NT2/D1 (cell line): ENCODE measurements around the gene TAOK1.

Experiments
- DNase-seq: peaks from one replicate; pipeline ENCODE4 v3.0.0-alpha.2; 2011; ENCODE audit warnings: low read depth, low spot score
- H3K27me3 ChIP-seq: 2 replicates; pipeline ENCODE4 v1.6.0; 2011; ENCODE audit warnings: mild to moderate bottlenecking; ENCODE audit not compliant: insufficient read length, insufficient read depth
- H3K36me3 ChIP-seq: 2 replicates; pipeline ENCODE4 v1.6.1; 2011; ENCODE audit warnings: mild to moderate bottlenecking, low read length, mixed read lengths; ENCODE audit not compliant: insufficient read depth, insufficient read length
- H3K4me1 ChIP-seq: 2 replicates; pipeline ENCODE4 v1.5.1; 2011; ENCODE audit not compliant: insufficient read depth, insufficient read length
- H3K4me3 ChIP-seq: 2 replicates; pipeline ENCODE4 v1.5.1; 2011; ENCODE audit warnings: low read depth; ENCODE audit not compliant: insufficient read length
- H3K9ac ChIP-seq: 2 replicates; pipeline ENCODE4 v1.6.0; 2011; ENCODE audit warnings: low read depth; ENCODE audit not compliant: insufficient read length
- H3K9me3 ChIP-seq: 2 replicates; pipeline ENCODE4 v1.5.1; 2011; ENCODE audit warnings: mild to moderate bottlenecking, low read length; ENCODE audit not compliant: insufficient read depth
- SUZ12 ChIP-seq: IDR thresholded peaks from 2 replicates; pipeline ENCODE4 v1.6.1; 2011; ENCODE audit not compliant: insufficient read length, insufficient read depth; ENCODE audit errors: extremely low read depth
- YY1 ChIP-seq: IDR thresholded peaks from 2 replicates; pipeline ENCODE4 v1.6.1; 2011; ENCODE audit not compliant: insufficient read length, insufficient read depth
- ZNF274 ChIP-seq: IDR thresholded peaks from 2 replicates; pipeline ENCODE4 v1.6.1; 2011; ENCODE audit warnings: mild to moderate bottlenecking, low read depth, low read length

TAOK1 gene

DNA sequence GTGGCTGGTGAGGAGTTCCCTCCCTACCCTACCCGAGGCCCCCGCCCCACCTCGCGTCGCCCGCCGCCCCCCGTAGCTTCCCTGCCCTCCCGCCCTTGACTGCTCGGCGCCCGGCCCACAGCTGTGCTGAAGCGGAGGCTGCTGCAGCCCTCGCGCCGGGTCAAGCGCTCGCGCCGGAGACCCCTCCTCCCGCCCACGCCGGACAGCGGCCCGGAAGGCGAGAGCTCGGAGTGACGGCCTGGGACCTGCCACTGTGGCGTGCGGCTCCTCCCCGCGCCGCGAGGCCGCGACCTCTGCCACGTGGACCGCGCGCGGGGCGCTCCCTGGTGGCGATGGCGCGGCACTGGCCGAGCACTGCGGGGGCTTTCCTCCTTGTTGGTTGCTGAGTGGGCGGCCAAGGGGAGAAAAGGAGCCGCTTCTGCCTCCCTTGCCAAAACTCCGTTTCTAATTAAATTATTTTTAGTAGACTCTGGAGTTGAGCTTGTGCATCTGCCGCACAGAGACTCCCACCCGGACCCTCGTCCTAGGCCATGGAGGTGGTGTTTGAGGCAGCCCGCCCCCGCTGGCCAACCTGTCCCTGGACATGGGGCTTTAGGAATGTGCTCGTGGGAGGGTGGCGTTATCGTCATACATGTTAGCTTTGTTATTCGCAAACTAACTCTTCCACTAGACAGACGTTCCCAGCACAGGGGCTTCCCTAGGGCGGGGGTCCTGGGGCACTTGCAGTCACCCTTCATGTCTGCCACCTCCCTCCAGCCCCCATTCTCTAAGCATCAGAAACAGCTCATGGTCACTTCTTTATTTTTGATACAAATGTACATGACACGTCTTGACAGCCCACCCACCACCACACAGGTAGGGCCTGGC lies 182.8 kb downstream of the TAOK1 start:
- Histone ChIP-seq H3K9me3 (no peaks in the 10 kb centered on the region), H3K9ac (no peak overlapping the region), H3K4me1 (peaks cover 2% of the 10 kb centered on the region), H3K4me3 (no peak overlapping the region), H3K36me3 (peaks cover 58% of the 10 kb centered on the region), H3K27me3 (no peaks in the 10 kb centered on the region)
- TF ChIP-seq SUZ12: no peak
- no peak for TF ChIP-seq YY1
- no peak for TF ChIP-seq ZNF274
- no peak for DNase-seq

DNA sequence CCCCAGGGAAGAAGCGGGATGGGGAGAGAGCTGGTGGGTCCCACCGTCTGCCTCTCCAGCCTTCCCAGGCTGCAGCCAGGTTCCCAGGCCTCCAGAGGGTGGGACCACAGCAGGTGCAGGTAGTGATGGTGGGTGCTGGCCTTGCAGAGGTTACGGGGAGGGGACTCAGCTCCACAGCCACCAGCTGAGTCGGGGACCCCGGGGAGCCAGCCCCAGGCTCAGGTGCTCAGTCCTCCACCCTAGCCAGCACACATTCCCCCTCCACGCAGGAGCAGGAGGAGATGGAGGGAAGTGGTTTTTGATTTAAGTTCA lies 183.4 kb downstream of the TAOK1 start:
- H3K27me3 ChIP-seq: no peaks in the 10 kb centered on the region
- peaks cover 4% of the 10 kb centered on the region for H3K4me1 ChIP-seq
- no peak for DNase-seq
- peaks cover 64% of the 10 kb centered on the region for H3K36me3 ChIP-seq
- H3K9ac ChIP-seq: no peak overlapping the region
- TF ChIP-seq SUZ12 (no peak), ZNF274 (no peak), YY1 (no peak)
- H3K9me3 ChIP-seq: no peaks in the 10 kb centered on the region
- H3K4me3 ChIP-seq: no peak overlapping the region

DNA sequence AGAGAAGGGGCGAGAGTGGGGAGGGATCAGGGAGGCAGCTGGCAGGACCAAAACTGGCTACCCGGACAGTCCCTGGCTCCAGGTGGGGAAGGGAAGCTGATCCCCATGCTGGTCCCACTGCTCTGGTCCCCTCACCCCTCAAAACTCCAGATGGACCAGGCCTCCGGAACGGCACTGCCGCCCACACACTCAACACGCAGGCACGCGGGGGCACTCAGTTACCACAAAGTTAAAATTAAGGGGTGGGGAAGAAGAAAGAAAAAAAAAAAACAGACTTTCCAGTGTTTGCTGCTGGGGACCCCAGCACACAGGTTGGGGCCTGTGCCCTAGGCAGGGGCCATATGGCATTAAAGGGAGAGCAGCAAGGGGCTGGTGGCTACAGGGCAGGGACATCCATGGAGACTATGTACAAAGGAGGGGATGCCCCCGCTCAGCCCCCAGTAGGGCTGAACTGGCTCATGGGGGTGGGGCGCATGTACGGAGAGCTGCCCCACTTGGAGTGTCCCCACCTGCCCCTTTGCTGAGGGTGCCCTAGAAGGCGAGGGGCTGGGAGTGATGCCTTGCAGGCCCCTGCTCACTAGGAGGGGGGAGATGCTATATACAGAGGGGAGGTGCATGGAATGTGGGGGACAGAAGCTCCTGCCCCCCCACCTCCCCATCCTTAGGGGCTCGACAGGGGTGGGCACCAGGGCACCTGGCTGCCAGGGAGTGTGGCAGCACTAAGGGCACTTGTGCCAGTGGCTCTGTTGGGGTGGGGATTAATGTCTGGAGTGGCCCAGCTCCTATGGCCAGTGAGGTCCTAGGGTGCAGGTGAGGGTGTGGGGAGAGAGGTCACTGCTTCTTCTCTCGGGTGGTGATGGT lies 183.9 kb downstream of the TAOK1 start:
- DNase-seq: no peak
- Histone ChIP-seq H3K4me1 (peaks cover 4% of the 10 kb centered on the region), H3K9me3 (no peaks in the 10 kb centered on the region), H3K36me3 (peaks cover 70% of the 10 kb centered on the region), H3K4me3 (no peak overlapping the region), H3K9ac (no peak overlapping the region), H3K27me3 (no peaks in the 10 kb centered on the region)
- TF ChIP-seq YY1 (no peak), SUZ12 (no peak), ZNF274 (no peak)

DNA sequence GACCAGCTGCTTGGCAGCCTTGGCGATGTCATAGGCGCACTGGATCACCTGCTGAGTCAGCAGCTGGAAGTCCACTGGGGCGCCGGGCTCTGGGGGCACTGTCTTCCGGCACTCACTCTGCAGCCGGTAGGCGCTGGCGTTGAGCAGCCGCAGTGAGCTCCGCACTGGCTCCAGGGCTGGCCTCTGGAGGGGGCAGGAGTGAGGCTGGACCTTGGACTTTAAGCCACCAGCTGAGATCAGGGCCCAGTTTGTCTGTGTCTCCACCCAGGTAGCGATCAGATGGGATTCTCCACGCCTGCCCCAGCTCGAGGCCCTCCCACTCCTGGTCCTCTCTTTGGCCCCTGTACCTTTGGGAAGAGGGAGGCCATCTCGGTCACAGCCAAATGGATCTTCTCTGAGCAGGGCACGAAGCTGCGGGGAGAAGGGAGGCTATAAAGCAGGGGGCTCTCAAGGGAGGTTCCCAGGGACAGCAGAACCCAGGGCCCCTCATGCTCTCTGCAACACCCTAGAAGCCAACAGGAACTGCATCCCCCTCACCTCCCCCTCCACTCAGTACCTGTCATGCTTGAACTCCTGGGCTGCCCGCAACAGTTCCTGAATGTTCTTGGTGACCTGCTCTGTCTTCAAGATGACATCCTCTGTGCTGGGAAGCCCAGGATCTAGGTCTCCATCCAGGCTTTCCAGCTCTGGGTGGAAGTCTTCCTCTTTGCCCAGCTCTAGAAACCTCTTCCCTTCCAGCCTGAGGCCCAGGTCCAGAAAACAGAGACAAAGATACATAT lies 184.8 kb downstream of the TAOK1 start:
- DNase-seq: no peak
- peaks cover 4% of the 10 kb centered on the region for H3K4me1 ChIP-seq
- H3K27me3 ChIP-seq: no peaks in the 10 kb centered on the region
- H3K36me3 ChIP-seq: peaks cover 77% of the 10 kb centered on the region
- H3K4me3 ChIP-seq: no peak overlapping the region
- H3K9me3 ChIP-seq: no peaks in the 10 kb centered on the region
- no peak for TF ChIP-seq YY1
- TF ChIP-seq ZNF274: no peak
- no peak for TF ChIP-seq SUZ12
- H3K9ac ChIP-seq: no peak overlapping the region

DNA sequence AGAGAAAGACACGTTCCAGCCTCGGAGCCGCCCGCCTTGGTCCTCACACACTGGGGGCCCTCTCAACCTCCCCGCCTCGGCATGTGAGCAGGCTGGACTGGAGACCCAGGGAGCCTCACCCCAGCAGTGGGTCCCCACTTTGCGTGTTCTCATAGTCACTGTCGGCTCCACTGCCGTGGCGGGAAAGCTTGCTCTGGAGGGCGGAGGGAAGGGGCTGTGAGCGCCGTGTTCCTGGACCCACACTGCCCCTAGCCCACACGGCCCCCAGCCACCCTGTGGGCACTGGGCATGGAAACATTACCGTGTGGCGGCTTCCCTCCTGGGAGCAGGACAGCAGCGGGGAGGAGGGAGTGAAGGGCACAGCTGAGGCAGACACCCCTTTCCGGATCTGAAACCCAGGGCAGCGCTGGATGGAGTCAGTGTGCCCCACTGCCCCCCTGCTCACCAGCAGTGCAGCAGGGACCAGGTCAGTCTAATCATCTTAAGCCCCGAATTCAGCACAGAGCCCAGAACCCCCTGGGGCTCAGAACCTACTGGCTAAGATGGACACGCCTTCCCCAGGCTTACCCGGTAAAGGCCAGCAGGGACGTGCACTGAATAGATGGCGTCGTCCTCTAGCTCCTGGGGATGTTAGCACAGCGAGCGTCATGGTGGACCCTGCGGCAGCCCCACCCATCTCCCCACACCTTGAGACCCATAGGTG lies 185.5 kb downstream of the TAOK1 start:
- H3K4me3 ChIP-seq: no peak overlapping the region
- no peak overlapping the region for H3K9ac ChIP-seq
- no peak for DNase-seq
- H3K9me3 ChIP-seq: no peaks in the 10 kb centered on the region
- H3K36me3 ChIP-seq: peaks cover 83% of the 10 kb centered on the region
- no peaks in the 10 kb centered on the region for H3K27me3 ChIP-seq
- peaks cover 4% of the 10 kb centered on the region for H3K4me1 ChIP-seq
- TF ChIP-seq SUZ12: no peak
- no peak for TF ChIP-seq ZNF274
- no peak for TF ChIP-seq YY1

DNA sequence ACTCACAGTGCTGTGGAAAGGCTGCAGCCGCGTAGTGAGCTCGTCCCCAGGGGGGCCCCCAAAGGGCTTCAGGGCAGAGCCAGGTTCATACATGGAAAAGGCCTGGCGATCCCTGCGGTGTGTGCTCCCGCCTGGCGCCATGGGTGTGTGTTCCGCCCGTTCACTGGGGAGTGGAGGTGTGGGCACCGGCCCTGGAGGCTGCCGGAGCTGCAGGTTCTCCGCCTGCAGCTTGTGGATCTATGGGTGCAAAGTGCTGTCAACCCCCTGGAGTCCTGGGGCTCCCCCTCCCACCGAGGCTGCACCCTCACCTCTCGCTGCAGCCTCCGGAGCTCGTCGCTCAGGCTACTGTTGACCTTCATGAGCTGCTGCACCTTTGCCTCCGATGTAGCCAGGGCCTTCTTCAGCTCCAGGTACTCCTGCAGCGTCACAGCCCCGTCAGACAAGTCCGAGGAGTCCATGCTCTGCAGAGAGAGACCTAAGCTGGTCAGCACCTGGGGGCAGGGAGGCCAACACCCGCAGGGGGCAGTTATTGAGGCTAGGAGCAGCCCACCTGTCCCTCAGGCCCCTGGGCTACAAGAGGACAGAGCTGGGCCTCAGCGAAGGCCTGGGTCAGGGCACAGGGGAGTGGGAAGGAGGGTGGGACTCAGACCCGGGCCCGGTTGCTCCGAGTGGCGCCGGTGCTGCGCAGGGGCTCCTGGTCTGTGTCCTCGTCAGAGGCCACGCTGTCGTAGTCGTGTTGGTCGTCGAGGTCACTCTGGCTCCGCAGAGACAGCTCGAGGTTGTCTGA lies 186.2 kb downstream of the TAOK1 start:
- Histone ChIP-seq H3K9ac (no peak overlapping the region), H3K4me3 (no peak overlapping the region), H3K4me1 (peaks cover 4% of the 10 kb centered on the region), H3K27me3 (no peaks in the 10 kb centered on the region), H3K36me3 (peaks cover 85% of the 10 kb centered on the region), H3K9me3 (no peaks in the 10 kb centered on the region)
- TF ChIP-seq YY1 (no peak), ZNF274 (no peak), SUZ12 (no peak)
- DNase-seq: no peak
